RCC 7860 (cell line): Measurements from ENCODE around the gene HSPB7.
"Not testable (repeated sequence)": the region's sequence is repeated elsewhere in the genome, so short reads cannot be mapped to it uniquely, and the experiment has no call there.

ENCODE experiments used
- DNase-seq: peaks from one replicate; pipeline ENCODE4 v3.0.0-alpha.2; 2015; ENCODE audit warnings: low spot score
- FAIRE-seq: peaks from 2 replicates; lab custom pipeline; 2012; peaks lifted over from hg19 to GRCh38; lab: Jason Lieb, UNC

The HSPB7 gene

GRCh38 chr1:15985611-15986297, 32.1 kb downstream of the HSPB7 start:
- no peak for FAIRE-seq
- DNase-seq: peak; percentile 80

GRCh38 chr1:15983275-15983674, 34.6 kb downstream of the HSPB7 start:
- FAIRE-seq (no peak), DNase-seq (no peak)

GRCh38 chr1:15981679-15982078, 36.2 kb downstream of the HSPB7 start:
- FAIRE-seq (no peak), DNase-seq (no peak)

GRCh38 chr1:15977947-15978346, 39.9 kb downstream of the HSPB7 start:
- DNase-seq, FAIRE-seq: not testable (repeated sequence)

GRCh38 chr1:15975805-15976680, 41.8 kb downstream of the HSPB7 start, which contains the start of gene ZBTB17:
Gene ZBTB17 (minus strand): TSS chr1:15976101. CDS start chr1:15948495, 27,606 bp downstream.
- no peak for FAIRE-seq
- peak; percentile 85 for DNase-seq

- DNase-seq: peak; percentile 43
- FAIRE-seq: no peak
These were observed 42.5 kb downstream of the HSPB7 start for GRCh38 chr1:15975358-15975804.

- FAIRE-seq: no peak
- no peak for DNase-seq
These were observed 43.0 kb downstream of the HSPB7 start for GRCh38 chr1:15974855-15975254.

GRCh38 chr1:15973772-15974171, 44.1 kb downstream of the HSPB7 start:
- FAIRE-seq (no peak), DNase-seq (no peak)

GRCh38 chr1:15972409-15972808, 45.4 kb downstream of the HSPB7 start:
- DNase-seq (no peak), FAIRE-seq (no peak)

- FAIRE-seq (no peak), DNase-seq (no peak)
These were observed 46.9 kb downstream of the HSPB7 start for GRCh38 chr1:15970911-15971310.

- no peak for FAIRE-seq
These were observed 48.4 kb downstream of the HSPB7 start for GRCh38 chr1:15969321-15969880.

GRCh38 chr1:15968172-15968571, 49.7 kb downstream of the HSPB7 start:
- FAIRE-seq: no peak

More at GRCh38 chr1:15969321-15969880, 48.4 kb downstream of the HSPB7 start:
- DNase-seq: no peak

GRCh38 chr1:15966956-15967344, 50.9 kb downstream of the HSPB7 start:
- DNase-seq (no peak), FAIRE-seq (no peak)

More at GRCh38 chr1:15968172-15968571, 49.7 kb downstream of the HSPB7 start:
- no peak for DNase-seq

- DNase-seq (peak; percentile 52), FAIRE-seq (peak; percentile 5)
These were observed 51.5 kb downstream of the HSPB7 start for GRCh38 chr1:15966081-15966955.

- FAIRE-seq: no peak
- no peak for DNase-seq
These were observed 52.5 kb downstream of the HSPB7 start for GRCh38 chr1:15965228-15965767.
